Jurkat, Clone E6-1 (cell line): ENCODE results near the gene DMXL1.
A peak's percentile ranks its signal among the peaks of the same experiment; 100 is the strongest.
"Not testable (repeated sequence)": the region's sequence is repeated elsewhere in the genome, so short reads cannot be mapped to it uniquely, and the experiment has no call there.

Experiments
- DNase-seq: peaks from one replicate; pipeline ENCODE4 v3.0.0-alpha.2; 2011; ENCODE audit warnings: low read depth, low spot score
- H3K4me3 ChIP-seq: 2 replicates; pipeline ENCODE4 v1.5.1; 2011; ENCODE audit warnings: mild to moderate bottlenecking, low read length, control low read depth, moderate library complexity

DMXL1 gene

GRCh38 chr5:119063579-119064379 is 7.1 kb upstream of the DMXL1 start:
- H3K4me3 ChIP-seq, result no peak overlapping the region
- DNase-seq, result no peak

- H3K4me3 ChIP-seq, result no peak overlapping the region
- DNase-seq, result no peak
Observed at GRCh38 chr5:119067450-119067849, 3.4 kb upstream of the DMXL1 start.

GRCh38 chr5:119070578-119070827 is 384 bp upstream of the DMXL1 start:
- no peak for DNase-seq

GRCh38 chr5:119071561-119071995 is 691 bp downstream of the DMXL1 start:
- H3K4me3 ChIP-seq, result peak overlapping the region; percentile 92
- no peak for DNase-seq

More at GRCh38 chr5:119070578-119070827, 384 bp upstream of the DMXL1 start:
- H3K4me3 ChIP-seq, result peak overlapping the region; percentile 92

- DNase-seq, result no peak
- H3K4me3 ChIP-seq, result no peak overlapping the region
Observed at GRCh38 chr5:119072496-119072895, 1.6 kb downstream of the DMXL1 start.

- DNase-seq, H3K4me3 ChIP-seq: not testable (repeated sequence)
Observed at GRCh38 chr5:119073746-119074337, 3.0 kb downstream of the DMXL1 start.

GRCh38 chr5:119074419-119074818 is 3.5 kb downstream of the DMXL1 start:
- no peak overlapping the region for H3K4me3 ChIP-seq
- DNase-seq, result no peak

GRCh38 chr5:119075269-119075668 is 4.4 kb downstream of the DMXL1 start:
- H3K4me3 ChIP-seq, DNase-seq: not testable (repeated sequence)

- no peak for DNase-seq
- H3K4me3 ChIP-seq, result no peak overlapping the region
Observed at GRCh38 chr5:119076080-119076479, 5.2 kb downstream of the DMXL1 start.

- DNase-seq, result no peak
- no peak overlapping the region for H3K4me3 ChIP-seq
Observed at GRCh38 chr5:119077444-119077843, 6.6 kb downstream of the DMXL1 start.

- no peak overlapping the region for H3K4me3 ChIP-seq
- DNase-seq, result no peak
Observed at GRCh38 chr5:119078071-119078846, 7.4 kb downstream of the DMXL1 start.

GRCh38 chr5:119078861-119079260 is 8.0 kb downstream of the DMXL1 start:
- H3K4me3 ChIP-seq, result no peak overlapping the region
- no peak for DNase-seq

- H3K4me3 ChIP-seq, result no peak overlapping the region
- peak; percentile 44 for DNase-seq
Observed at GRCh38 chr5:119079318-119079921, 8.5 kb downstream of the DMXL1 start.

GRCh38 chr5:119080936-119081335 is 10.0 kb downstream of the DMXL1 start:
- DNase-seq, result no peak
- no peak overlapping the region for H3K4me3 ChIP-seq

- DNase-seq, result no peak
- H3K4me3 ChIP-seq, result no peak overlapping the region
Observed at GRCh38 chr5:119082691-119083090, 11.8 kb downstream of the DMXL1 start.

- DNase-seq, result no peak
- H3K4me3 ChIP-seq, result no peak overlapping the region
Observed at GRCh38 chr5:119083679-119084078, 12.8 kb downstream of the DMXL1 start.

- no peak overlapping the region for H3K4me3 ChIP-seq
- no peak for DNase-seq
Observed at GRCh38 chr5:119088438-119088837, 17.6 kb downstream of the DMXL1 start.

- H3K4me3 ChIP-seq, result no peak overlapping the region
- no peak for DNase-seq
Observed at GRCh38 chr5:119095611-119096010, 24.7 kb downstream of the DMXL1 start.

GRCh38 chr5:119105971-119106370 is 35.1 kb downstream of the DMXL1 start:
- DNase-seq, result no peak
- no peak overlapping the region for H3K4me3 ChIP-seq

GRCh38 chr5:119112151-119112550 is 41.3 kb downstream of the DMXL1 start:
- DNase-seq, result no peak

More at GRCh38 chr5:119112151-119112550, 41.3 kb downstream of the DMXL1 start:
- H3K4me3 ChIP-seq, result no peak overlapping the region
